ENCODE results near the gene CRIP1. TPM values are rescaled to one million over a fixed set of nuclear protein-coding genes. Genes with fewer than 3 reads are reported as not detected.

Gene CRIP1
- total RNA-seq, 4 donors from 2014 or later = 10.0 to 41.8 (median 28.1) TPM

GRCh38 chr14:105486974-105487448 is 325 bp downstream of the CRIP1 start:
- no peak for TF ChIP-seq CTCF (IDR thresholded peaks at IDR 0.05; ENCODE audit: low read depth)

- TF ChIP-seq CTCF (IDR thresholded peaks at IDR 0.05; ENCODE audit: low read depth) = no peak
Observed at GRCh38 chr14:105487449-105487985, 831 bp downstream of the CRIP1 start.

GRCh38 chr14:105487986-105488777 is 1.5 kb downstream of the CRIP1 start:
- TF ChIP-seq CTCF (IDR thresholded peaks at IDR 0.05; ENCODE audit: low read depth) = no peak

- no peak for TF ChIP-seq CTCF (IDR thresholded peaks at IDR 0.05; ENCODE audit: low read depth)
Observed at GRCh38 chr14:105488781-105489541, 2.3 kb downstream of the CRIP1 start.

DNA sequence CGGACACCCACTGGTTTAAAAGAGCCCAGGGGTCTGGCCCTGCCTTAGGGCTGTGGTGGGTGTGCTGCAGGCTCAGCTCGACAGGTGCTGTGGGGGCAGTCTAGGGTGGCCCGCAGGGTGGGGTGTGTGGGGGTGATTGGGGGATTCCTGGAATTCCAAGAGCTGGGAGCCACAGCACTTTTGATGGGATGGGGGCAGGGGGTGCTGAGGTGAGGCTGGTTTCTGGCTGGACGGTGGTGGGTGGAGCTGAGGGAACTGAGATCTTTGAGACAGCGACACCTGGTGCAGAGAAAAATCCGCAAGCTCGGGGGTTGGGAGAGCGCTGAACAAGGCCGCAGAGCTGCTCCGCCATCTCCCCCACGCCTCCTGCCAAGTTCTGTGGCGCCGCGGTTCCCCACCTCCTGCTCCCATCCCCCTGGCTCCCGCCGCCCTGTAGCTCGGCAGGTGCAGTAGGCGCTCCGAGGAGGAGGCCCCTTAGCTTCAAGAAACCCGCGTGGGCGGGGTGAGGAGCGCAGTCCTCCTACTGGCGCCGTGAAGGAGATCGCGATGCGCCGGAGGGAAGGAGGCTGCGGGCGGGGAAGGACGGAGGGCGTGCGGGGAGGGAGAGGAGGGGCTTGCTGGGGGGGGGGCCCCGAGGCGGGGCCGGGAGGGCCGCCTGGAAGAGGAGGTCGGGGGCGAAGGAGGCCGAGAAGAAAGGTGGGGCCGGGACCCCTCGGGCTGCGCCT is 3.0 kb downstream of the CRIP1 start:
- TF ChIP-seq CTCF (IDR thresholded peaks at IDR 0.05; ENCODE audit: low read depth) = no peak

DNA sequence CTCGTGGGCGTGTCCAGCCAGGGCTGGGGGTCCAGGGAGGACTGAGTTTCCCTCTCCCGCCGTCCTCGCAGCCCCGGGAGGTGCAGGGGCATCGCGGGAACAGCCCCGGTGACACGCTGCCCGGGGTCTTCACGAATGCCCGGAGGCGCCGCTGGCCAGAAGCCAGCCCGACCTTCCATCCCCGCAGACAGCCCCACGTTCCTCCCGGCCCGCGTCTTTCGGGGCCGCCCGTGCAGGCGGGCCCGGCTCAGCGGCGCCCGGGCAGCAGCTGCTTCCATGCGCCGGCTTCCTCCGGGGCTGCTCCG is 3.5 kb downstream of the CRIP1 start:
- TF ChIP-seq CTCF (IDR thresholded peaks at IDR 0.05; ENCODE audit: low read depth) = no peak
